K562 (cell line): ENCODE results near the gene HBQ1. TPM values are rescaled to one million over a fixed set of nuclear protein-coding genes. Genes with fewer than 3 reads are reported as not detected.

Source experiments
- KAT2B ChIP-seq: IDR thresholded peaks from one replicate; pipeline ENCODE4 v1.6.1; 2012; ENCODE audit warnings: low read depth, mild to moderate bottlenecking, control low read depth, inconsistent platforms, low read length, moderate library complexity
- KAT8 ChIP-seq: fragments of 450-650 bp; IDR thresholded peaks from 2 replicates; pipeline ENCODE4 v1.6.1; 2016; ENCODE audit warnings: low read depth, mild to moderate bottlenecking
- NFIC ChIP-seq: fragments of 450-650 bp; IDR thresholded peaks from 2 replicates; pipeline ENCODE4 v1.6.1; 2017; ENCODE audit warnings: mild to moderate bottlenecking, inconsistent platforms
- ZFP1 ChIP-seq: fragments of 450-650 bp; formaldehyde crosslinking; IDR thresholded peaks from 2 replicates; pipeline ENCODE4 v1.4.0; 2020; ENCODE audit warnings: mild to moderate bottlenecking, mixed read lengths
- ZKSCAN8 ChIP-seq: fragments of 200-800 bp; sonication (Bioruptor generic); IDR thresholded peaks from 2 replicates; pipeline ENCODE4 v1.6.1; 2016; ENCODE audit warnings: missing genetic modification characterization, missing compliant biosample characterization
- ZNF318 ChIP-seq, 2 experiments: fragments of 450-650 bp; IDR thresholded peaks; 2 replicates each; pipeline ENCODE4 v1.6.1; 2016; ENCODE audit warnings: mild to moderate bottlenecking in 2 of 2, borderline replicate concordance in 1 of 2, low read depth in 1 of 2, moderate library complexity in 1 of 2
- polyA plus RNA-seq, 8 experiments: library from polyadenylated mRNA; depleted of rRNA in 4 of 8; stranded (reverse) in 5 of 8; unstranded in 3 of 8; fragments of >200 nt; fragmentation: Nextera tagmentation in 2 of 8; fragmentation: Illumina TruSeq in 1 of 8; extraction: Ambion mirVana in 2 of 8; extraction: Trizol in 1 of 8; gene quantifications; 2 replicates each; pipeline versions ENCODE4 v1.2.1 to v1.2.3, GENCODE V29; 2011 to 2014; ENCODE audit warnings: inconsistent platforms in 1 of 8, missing spikeins in 1 of 8
- total RNA-seq, 7 experiments: library from RNA; depleted of rRNA in 6 of 7; stranded (reverse); fragments of >200 nt in 6 of 7; fragmentation: Illumina TruSeq in 2 of 7; extraction: Trizol in 2 of 7; gene quantifications; 2 replicates each; pipeline versions ENCODE4 v1.2.1 to v1.2.3, GENCODE V29; 2011 to 2021; ENCODE audit warnings: low replicate concordance in 1 of 7
- TF ChIP-seq, protein P1 (sequence below): fragments of 450-650 bp; formaldehyde crosslinking; IDR thresholded peaks from 2 replicates; pipeline ENCODE4 v1.4.0; 2020; ENCODE audit warnings: mild to moderate bottlenecking, moderate library complexity
- TF ChIP-seq, protein P2 (sequence below), 2 experiments: fragments of 200-800 bp in 1 of 2; sonication (Bioruptor generic) in 1 of 2; sonication (generic) in 1 of 2; formaldehyde crosslinking in 1 of 2; IDR thresholded peaks in 1 of 2; conservative IDR thresholded peaks in 1 of 2; 2 replicates each; pipeline versions ENCODE4 v1.5.0 to v1.6.1; 2016 to 2020; ENCODE audit warnings: missing compliant biosample characterization in 1 of 2, missing genetic modification characterization in 1 of 2, missing genetic modification reagents in 1 of 2
- TF ChIP-seq, protein P3 (sequence below): fragments of 450-650 bp; IDR thresholded peaks from 2 replicates; pipeline ENCODE4 v1.6.1; 2016; ENCODE audit warnings: antibody characterized with exemption
- TF ChIP-seq, protein P4 (sequence below): sonication (generic); formaldehyde crosslinking; IDR thresholded peaks from 2 replicates; pipeline ENCODE4 v1.8.0; 2023; ENCODE audit warnings: mild to moderate bottlenecking, missing genetic modification reagents

HBQ1 gene
- total and polyA plus RNA-seq, 9 of the 15 experiments (the other 6 are each of a cell fraction or from before 2014, with no cell fraction given) = 2.3 to 190 (median 19.8) TPM

DNA sequence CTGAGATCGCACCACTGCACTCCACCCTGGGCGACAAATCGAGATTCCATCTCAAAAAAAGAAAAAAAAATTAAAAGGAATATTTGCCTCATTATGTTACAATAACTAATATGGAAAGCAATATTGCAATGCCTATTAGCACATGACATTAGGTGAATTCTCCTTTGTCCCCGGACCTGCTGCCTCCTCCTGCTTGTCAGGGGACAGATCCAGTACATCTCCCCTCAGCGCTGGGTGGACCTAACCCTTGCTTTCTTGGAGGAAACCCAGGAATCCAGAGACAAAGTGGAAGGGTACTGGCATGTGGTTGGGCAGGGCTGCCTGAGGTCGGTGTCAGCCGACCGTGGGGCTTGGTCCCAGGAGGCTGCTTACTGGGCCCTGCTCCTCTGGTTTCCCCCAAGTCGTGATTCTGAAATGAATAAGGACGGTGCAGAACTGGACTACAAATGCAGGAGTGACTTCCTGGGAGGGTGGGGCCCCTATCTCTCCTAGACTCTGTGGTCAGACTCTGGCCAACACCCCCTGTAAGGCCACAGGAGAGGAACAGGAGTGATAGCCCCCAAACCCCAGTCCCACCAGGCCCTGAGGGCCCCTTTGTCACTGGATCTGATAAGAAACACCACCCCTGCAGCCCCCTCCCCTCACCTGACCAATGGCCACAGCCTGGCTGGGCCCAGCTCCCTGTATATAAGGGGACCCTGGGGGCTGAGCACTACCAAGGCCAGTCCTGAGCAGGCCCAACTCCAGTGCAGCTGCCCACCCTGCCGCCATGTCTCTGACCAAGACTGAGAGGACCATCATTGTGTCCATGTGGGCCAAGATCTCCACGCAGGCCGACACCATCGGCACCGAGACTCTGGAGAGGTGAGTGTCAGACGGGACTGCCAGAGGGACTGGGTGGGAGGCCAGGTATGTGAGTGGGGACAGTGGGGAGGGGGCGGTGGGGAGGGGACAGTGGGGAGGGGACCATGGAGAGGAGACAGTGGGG is 27.8 kb upstream of the HBQ1 start, which contains the start of gene HBZ (continued):
- TF ChIP-seq ZNF318 (IDR thresholded peaks at IDR 0.05; ENCODE audit: borderline replicate concordance in 1 of 2, low read depth in 1 of 2) (no peak), KAT2B (no peak), ZFP1 (no peak), ZKSCAN8 (CRISPR knock-in tag) (no peak), NFIC (no peak), KAT8 (no peak)
- TF ChIP-seq, protein P1, sequence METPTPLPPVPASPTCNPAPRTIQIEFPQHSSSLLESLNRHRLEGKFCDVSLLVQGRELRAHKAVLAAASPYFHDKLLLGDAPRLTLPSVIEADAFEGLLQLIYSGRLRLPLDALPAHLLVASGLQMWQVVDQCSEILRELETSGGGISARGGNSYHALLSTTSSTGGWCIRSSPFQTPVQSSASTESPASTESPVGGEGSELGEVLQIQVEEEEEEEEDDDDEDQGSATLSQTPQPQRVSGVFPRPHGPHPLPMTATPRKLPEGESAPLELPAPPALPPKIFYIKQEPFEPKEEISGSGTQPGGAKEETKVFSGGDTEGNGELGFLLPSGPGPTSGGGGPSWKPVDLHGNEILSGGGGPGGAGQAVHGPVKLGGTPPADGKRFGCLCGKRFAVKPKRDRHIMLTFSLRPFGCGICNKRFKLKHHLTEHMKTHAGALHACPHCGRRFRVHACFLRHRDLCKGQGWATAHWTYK = no peak
- TF ChIP-seq, protein P2, sequence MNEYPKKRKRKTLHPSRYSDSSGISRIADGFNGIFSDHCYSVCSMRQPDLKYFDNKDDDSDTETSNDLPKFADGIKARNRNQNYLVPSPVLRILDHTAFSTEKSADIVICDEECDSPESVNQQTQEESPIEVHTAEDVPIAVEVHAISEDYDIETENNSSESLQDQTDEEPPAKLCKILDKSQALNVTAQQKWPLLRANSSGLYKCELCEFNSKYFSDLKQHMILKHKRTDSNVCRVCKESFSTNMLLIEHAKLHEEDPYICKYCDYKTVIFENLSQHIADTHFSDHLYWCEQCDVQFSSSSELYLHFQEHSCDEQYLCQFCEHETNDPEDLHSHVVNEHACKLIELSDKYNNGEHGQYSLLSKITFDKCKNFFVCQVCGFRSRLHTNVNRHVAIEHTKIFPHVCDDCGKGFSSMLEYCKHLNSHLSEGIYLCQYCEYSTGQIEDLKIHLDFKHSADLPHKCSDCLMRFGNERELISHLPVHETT (CRISPR knock-in tag; conservative IDR thresholded peaks at IDR 0.05 in 1 of 2, IDR thresholded peaks at IDR 0.05 in 1 of 2) = no peak
- TF ChIP-seq, protein P3, sequence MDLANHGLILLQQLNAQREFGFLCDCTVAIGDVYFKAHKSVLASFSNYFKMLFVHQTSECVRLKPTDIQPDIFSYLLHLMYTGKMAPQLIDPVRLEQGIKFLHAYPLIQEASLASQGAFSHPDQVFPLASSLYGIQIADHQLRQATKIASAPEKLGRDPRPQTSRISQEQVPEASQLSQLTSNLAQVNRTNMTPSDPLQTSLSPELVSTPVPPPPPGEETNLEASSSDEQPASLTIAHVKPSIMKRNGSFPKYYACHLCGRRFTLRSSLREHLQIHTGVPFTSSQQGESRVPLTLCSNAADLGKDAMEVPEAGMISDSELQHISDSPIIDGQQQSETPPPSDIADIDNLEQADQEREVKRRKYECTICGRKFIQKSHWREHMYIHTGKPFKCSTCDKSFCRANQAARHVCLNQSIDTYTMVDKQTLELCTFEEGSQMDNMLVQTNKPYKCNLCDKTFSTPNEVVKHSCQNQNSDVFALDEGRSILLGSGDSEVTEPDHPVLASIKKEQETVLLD = no peak
- TF ChIP-seq, protein P4, sequence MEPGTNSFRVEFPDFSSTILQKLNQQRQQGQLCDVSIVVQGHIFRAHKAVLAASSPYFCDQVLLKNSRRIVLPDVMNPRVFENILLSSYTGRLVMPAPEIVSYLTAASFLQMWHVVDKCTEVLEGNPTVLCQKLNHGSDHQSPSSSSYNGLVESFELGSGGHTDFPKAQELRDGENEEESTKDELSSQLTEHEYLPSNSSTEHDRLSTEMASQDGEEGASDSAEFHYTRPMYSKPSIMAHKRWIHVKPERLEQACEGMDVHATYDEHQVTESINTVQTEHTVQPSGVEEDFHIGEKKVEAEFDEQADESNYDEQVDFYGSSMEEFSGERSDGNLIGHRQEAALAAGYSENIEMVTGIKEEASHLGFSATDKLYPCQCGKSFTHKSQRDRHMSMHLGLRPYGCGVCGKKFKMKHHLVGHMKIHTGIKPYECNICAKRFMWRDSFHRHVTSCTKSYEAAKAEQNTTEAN (CRISPR knock-in tag) = no peak
